Cardiac septum (tissue), 1 donor: ENCODE measurements around the gene UGT1A10. TPM values are rescaled to one million over a fixed set of nuclear protein-coding genes. Genes with fewer than 3 reads are reported as not detected.
"Not testable (repeated sequence)": the region's sequence is repeated elsewhere in the genome, so short reads cannot be mapped to it uniquely, and the experiment has no call there.

Experiments used
- DNase-seq: peaks from one replicate; pipeline ENCODE4 v3.0.0-alpha.2; 2020; ENCODE audit warnings: low spot score
- intact Hi-C: fragments of 100-400 bp; cut with DNase I; formaldehyde crosslinking; loops from one replicate; pipeline ENCODE4 v1.14.0; 2022
- total RNA-seq: library from RNA; stranded (reverse); fragmentation: NEBNext Ultra II Directional; extraction: Animal tissue kit (Norgen Biotek cat#: 25700); gene quantifications from one replicate; pipeline ENCODE4 v1.2.1, GENCODE V29; 2021
- donor health status: DM: no; HTN: no; CAD: no.

Gene UGT1A10
- total RNA-seq, 1 donor from 2014 or later: not detected

DNA sequence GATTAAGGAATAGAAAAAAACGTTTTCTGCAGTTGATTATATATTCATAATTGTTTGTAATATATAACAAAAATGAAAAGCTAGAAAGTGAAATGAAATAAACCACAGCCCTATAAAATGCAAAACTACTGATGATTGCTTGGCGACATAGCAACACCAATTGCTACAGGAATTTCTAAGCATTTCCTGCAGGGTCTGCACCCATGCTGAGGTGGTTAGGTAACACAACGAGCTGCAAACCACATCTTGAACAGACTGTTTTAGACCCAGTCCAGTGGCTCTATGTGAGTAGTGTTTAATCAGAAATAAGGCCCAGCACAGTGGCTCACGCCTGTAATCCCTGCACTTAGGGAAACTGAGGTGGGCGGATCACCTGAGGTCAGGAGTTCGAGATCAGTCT is 18.3 kb downstream of the UGT1A10 start:
- intact Hi-C loops: no loop called here
- no peak for DNase-seq

DNA sequence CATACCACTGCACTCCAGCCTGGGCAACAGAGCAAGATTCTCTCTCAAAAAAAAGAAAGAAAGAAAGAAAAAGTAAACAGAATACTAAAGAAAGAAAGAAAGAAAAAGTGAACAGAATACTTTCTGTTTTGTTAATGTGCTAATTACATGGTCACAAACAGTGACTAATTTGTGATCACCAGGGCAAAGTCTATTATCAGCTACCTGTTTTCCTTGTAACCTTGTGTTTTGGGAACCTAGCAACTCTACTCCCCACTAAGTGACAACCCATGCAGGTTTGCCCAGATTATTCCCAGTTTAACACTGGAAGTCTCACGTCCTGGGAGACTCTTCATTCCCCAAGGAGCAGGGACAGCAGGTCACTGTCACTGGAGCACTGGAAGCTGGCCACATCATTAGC is 18.8 kb downstream of the UGT1A10 start:
- DNase-seq: no peak
- intact Hi-C loops: no loop called here

DNA sequence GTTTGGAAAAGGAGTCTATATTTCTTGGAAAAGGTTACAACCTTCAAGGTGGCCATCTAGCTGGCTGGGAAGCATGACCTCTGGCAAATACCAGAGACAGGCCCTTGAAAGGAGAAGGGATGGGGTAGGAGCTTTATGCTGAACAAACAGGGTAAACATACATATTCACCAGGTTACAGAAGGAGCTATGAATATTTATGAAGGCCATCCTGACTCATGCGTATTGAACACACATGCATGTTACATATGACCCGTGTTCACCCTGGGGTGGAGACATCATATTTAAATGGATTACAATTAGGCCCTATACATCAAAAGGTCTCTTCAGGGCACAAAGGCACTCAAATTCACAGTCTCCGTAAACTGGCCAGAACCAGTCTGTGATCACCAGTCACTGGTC is 19.7 kb downstream of the UGT1A10 start:
- DNase-seq, intact Hi-C loops: not testable (repeated sequence)

DNA sequence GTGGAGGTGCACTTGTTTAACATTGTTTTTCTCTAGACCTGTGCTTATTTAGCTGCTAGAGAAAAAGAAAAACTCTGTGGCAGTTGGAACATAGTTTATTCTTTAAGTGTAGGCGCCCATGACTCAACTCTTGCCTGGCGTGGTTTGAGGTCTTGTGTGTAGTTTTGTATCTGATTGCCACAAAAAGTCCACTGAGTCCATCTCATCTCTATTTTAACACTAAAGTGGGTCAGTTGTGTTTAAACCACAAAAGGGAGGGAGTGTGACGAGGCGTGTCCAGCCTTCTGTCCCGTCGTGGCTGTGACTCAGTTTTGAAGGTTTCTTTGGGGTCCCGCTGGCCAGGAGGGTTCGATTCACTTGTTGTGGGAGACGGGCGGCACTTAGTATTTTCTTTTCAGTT is 20.2 kb downstream of the UGT1A10 start:
- intact Hi-C loops: no loop called here
- DNase-seq: no peak

DNA sequence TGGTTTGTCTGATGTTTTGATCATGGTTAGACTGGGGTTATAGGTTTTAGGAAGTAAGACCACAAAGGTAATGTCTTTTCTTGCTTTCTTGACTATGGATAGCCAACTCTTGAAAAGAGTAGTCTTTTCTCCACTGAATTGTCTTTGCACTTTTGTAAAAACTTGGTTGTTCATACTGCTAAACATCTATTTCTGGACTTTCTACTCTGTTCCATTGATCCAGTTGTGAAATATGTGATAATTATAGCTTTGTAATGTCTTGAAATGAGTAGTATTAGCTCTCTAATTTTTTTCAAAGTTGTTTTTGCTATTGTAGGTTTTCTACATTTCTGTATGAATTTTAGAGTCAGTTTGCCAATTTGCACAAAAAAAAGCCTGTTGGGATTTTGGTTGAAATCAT is 22.4 kb downstream of the UGT1A10 start:
- intact Hi-C loops: no loop called here
- DNase-seq: no peak

DNA sequence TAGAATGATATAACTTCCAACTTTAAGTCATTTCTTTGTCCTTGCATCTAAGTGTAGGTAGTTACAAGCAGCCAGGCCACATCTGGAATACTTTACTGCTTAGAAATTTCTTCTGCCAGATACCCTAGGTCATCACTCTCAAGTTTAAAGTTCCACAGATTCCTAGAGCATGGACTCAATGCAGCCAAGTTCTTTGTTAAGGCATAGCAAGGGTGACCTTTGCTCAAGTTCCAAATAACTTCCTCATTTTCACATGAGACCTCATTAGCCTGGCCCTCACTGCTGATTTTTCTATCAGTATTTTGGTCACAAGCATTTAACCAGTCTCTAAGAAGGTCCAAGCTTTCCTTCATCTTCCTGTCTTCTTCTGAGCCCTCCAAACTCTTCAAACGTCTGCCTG is 27.7 kb downstream of the UGT1A10 start:
- intact Hi-C loops: no loop called here

DNA sequence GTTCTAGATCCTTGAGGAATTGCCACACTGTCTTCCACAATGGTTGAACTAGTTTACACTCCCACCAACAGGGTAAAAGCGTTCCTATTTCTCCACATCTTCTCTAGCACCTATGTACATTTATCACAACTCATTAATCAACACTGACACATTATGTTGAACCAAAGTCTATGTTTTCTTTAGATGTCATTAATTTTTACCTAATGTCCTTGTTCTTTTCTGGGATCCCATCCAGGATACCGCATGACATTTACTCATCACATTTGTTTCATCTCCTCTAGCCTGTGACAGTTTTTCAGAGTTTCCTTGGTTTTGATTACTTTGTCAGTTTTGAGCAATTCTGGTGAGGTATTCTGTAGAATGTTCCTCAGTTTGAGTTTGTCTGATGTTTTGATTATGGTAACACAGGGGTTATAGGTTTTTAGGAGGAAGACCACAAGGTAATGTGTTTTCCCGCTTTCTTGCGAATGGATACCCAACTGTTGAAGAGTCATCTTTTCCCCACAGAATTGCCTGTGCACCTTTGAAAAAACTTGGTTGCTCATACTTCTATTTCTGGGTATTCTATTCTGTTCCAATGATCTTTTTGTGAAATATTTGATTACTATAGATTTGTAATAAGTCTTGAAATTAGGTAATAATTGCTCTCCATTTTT is 32.5 kb downstream of the UGT1A10 start:
- intact Hi-C loops: no loop called here

More for the DNA sequence above, 27.7 kb downstream of the UGT1A10 start:
- DNase-seq: no peak

DNA sequence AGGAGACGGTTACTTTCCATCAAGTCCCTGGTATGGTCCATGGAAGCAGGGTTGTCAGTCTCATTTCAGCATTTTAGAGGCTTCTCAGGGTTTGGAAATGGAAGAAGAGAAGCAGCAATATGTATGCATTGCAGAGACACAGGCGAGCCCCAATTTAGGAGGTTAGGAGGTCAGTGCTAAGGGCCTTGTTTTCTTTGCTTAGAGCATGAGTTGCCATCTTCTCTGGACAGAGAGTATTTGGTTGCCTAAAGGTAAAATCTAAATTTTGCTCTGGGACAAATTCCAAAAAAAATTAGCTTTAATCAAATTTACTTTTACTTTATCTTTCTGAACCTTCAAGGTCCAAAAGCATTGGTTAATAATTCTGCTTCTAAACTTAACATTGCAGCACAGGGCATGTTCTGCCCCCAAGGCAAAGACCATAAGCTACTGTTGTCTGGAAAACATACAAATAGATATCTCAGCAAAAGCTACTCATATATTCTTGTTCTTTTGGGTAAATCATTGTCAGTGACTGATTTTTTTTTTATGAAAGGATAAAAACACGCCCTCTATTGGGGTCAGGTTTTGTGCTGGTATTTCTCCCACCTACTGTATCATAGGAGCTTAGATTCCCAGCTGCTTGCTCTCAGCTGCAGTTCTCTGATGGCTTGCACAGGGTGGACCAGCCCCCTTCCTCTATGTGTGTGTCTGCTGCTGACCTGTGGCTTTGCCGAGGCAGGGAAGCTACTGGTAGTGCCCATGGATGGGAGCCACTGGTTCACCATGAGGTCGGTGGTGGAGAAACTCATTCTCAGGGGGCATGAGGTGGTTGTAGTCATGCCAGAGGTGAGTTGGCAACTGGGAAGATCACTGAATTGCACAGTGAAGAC is 35.3 kb downstream of the UGT1A10 start, which contains the start of gene UGT1A9:
Gene UGT1A9 (plus strand): TSS at position 609 of the 872 bp plus-strand sequence. CDS start 37 bp downstream, at position 646.
- intact Hi-C loops: no loop called here
- DNase-seq: no peak

More for the DNA sequence above, 32.5 kb downstream of the UGT1A10 start:
- no peak for DNase-seq

DNA sequence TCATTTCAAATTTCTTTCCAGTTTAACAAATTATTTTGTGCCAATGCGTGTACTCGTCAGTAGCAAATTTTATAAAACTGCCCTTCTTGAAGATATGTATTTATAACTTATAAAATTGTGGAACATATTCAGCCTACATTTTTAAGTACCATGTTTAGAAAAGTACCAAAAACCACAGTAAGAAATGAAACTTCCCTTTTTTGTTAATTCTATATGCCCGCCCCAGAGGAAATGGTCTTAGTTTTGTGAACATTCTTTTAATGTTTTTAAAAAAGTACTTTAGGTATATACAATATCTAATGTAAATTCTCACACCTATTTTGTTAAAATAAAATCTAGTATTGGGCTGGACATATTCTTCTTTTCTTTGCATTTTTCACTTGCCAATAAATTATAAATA is 36.6 kb downstream of the UGT1A10 start:
- intact Hi-C loops: no loop called here
- DNase-seq: no peak

DNA sequence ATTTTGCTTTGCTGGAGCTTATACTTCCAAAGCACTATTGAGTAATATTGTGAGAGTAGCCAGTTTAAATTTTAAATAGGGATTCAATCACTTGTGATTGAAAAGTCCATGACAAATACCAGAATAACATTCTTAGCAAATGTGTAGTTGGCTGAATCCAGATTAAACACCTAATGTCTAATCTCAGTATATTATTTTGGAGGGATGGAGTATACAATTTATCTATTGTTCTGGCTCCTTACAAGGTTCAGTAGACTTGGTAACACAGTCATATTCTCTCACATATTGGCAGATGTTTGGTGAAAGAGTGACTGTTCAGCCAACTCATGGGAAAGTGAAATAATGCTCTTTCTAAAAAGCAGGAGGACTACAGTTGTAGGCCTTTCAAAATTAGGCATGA is 37.6 kb downstream of the UGT1A10 start:
- intact Hi-C loops: no loop called here
- DNase-seq: no peak

DNA sequence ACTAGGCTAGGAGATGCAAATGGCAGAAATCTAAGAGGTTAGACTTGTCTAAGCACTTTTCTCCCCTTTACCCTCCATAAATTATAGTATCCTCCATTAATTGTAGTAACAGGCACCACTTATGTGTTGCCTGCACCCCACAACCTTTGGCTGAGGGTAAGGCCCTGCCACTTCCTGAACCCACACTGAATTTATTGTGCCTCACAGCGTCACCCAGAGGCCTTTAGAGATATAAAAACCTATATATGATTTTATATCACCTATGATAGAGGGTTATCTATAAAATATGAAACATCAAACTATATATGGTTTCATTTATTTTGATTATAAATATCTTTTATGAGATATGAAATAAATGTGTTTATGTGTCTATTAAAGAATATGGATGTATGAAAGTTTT is 38.1 kb downstream of the UGT1A10 start:
- DNase-seq: no peak
- intact Hi-C loops: no loop called here

DNA sequence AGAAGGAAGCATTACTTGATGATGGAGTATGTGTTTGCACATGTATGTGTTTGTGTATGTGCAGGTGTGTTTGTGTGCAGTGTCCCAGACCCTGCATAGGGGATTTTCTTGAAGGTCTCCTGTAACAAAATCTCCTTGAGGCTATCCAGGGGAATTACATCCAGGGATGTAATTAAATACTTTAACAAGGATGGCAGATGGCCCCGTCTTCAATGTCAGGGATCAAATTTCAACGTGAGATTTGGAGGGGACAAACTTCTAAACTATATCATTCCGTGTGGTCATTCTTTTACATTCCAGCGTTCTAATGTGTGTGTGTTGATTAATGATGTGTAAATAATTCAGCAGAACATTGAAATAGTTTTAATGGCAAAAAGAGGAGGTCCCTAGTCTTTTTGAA is 38.7 kb downstream of the UGT1A10 start:
- intact Hi-C loops: no loop called here
- DNase-seq: no peak

DNA sequence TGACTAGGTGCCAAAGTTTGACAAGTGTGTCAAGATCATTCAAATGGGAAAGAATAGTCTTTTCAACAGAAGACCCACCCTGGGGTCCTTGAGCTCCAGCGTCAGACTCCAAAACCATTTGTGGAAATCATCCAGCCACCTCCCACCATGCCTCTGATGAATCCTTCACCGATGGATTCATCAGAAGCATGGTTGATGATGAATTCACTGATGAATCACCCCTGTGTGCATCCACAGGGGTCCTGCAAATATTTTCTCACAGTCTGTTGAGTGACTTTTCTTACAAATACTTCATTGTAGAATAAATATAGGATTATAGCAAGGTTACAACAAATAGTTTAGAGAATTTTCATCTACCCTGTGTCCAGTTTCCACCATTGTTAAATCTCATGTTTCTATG is 39.8 kb downstream of the UGT1A10 start:
- intact Hi-C loops: no loop called here
- no peak for DNase-seq

DNA sequence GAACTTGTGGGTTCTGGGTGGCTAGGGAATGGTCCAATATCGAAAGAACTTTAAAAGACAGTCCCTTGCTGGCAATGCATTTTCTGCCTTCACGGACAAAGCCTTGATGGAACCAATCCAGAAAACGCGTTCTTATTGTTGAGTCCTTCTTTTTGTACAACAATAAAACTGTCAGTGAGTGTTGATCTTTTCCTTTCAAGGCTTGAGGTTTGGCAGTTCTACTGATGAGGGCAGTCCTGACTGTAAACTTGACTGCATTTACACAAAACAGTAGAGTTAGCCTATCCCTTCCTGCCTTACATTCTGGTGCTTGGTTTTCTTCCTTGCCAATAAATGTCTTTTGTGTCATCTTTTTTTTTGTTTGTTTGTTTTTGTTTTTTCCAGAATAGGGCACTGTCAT is 42.9 kb downstream of the UGT1A10 start:
- no peak for DNase-seq
- intact Hi-C loops: no loop called here

DNA sequence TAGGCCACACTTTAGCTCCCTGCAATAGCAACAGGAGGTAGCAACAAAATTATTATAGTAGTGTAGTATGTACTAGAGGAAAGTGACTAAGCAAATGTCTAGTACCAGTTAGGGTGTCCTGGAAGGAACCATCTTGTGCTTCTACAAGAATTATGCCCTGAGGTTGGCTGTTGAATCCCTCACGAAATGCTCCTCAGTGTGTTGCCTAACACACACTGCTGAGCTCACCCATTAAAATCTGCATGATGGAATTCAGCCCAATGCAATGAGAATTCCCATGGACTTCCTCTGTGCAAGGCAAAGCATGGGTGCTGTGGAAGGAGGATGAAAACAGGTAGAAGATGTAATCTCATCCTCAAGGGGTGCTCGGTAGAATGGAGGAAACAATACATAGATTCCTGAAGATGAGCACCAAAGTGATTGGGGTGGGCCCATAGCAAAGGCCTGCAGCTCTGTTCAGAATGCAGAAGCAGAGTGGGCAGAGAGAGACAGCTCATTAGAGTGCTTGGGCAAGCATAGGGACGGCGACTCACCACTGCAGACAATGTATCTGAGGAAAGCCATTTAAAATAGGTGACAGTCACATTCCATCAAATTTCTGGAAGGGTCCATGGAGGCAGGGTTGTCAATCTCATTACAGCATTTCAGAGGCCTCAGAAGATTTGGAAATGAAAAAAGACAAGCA is 44.3 kb downstream of the UGT1A10 start:
- intact Hi-C loops: no loop called here
- no peak for DNase-seq

DNA sequence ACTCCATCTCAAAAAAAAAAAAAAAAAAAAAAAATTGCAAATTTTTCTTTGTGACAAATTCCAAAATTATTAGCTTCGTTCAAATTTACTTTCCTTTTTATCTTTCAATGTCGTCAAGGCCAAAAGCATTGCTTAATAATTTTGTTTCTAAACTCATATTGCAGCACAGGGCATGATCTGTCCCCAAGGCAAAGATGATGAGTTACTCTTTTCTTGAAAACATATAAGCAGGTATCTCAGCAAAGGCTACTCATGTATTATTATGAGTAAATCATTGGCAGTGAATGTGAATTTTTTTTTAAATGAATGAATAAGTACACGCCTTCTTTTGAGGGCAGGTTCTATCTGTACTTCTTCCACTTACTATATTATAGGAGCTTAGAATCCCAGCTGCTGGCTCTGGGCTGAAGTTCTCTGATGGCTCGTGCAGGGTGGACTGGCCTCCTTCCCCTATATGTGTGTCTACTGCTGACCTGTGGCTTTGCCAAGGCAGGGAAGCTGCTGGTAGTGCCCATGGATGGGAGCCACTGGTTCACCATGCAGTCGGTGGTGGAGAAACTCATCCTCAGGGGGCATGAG is 45.4 kb downstream of the UGT1A10 start, which contains the start of gene UGT1A7:
Gene UGT1A7 (plus strand): TSS at position 381 of the 579 bp plus-strand sequence. CDS start 37 bp downstream, at position 418.
- intact Hi-C loops: no loop called here
- DNase-seq: no peak

DNA sequence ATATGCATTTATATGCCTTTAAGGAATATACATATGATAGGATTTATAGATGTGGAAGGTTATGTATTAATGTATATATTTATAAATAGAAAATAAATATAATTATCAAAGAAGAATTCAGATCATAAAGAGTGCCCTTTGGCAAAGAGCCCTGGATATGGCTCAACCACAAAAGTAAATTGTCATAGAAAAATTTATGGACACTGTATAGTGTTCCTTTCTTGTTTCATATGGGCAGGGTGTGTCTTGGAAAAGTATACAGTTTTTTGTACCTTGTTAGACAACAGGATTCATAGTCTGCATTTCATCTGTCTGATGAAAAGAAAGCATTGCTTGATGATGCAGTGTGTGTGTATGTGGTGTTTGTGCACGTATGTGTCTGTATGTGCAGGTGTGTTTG is 48.4 kb downstream of the UGT1A10 start:
- intact Hi-C loops: no loop called here
- no peak for DNase-seq

DNA sequence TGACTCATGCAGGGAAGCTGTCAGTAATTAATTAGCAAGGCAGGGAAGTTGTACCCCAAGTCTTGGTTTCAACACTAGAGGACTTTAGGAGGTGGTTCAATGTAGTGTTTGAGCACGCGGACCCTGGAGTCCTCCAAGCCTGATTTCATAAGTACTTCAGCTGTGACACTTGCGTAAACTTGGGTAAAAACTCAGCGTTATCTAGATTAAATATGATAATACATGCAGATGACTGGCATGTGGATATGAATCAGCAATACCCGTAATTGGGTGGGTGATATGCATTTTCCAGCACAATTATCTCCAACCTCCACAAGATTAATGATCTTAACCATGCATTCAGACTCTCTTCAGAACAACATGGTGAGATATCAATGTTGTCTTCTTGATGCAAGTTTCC is 50.7 kb downstream of the UGT1A10 start:
- DNase-seq: no peak
- intact Hi-C loops: no loop called here

DNA sequence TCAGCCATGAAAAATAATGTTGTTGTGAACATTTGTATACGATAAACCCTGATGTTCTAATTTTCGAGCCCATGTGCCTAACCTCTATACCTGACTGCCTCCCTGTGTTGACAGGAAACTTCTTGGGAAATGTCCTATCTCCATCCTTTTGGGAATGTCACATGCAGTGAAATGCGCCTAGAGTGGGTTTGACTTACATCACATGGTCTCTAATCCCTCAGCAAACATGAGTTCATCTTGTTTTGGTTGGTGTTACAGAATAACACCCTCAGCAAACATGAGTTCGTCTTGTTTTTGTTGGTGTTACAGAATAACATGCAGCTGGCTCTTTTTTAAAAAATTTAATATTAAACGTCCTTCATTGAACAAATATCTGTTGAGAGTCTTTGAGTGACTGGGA is 52.1 kb downstream of the UGT1A10 start:
- intact Hi-C loops: no loop called here
- DNase-seq: no peak

DNA sequence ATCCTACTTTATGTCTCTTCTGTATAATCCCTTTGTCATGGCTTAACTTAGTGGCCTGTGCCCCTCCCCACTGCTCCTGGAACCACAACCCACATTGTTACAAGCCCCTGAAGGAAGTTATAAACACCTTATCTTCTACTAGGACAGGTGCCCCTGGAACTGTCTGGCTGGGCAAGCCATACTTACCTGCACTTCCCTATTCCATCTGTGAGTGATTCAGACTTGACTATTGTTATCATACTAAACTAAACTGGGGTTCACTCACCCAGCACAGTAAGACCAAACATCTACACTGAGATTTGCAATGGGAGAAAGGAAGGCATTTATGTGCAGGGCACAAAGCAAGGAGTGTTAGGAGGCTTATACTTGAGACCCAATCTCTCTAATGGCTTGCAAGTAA is 52.8 kb downstream of the UGT1A10 start:
- DNase-seq: no peak
- intact Hi-C loops: no loop called here
